Neural progenitor cell (in vitro differentiated cells): Measurements from ENCODE around the gene PRRG4. TPM values are rescaled to one million over a fixed set of nuclear protein-coding genes. Genes with fewer than 3 reads are reported as not detected.
"Not testable (repeated sequence)": the region's sequence is repeated elsewhere in the genome, so short reads cannot be mapped to it uniquely, and the experiment has no call there.

Experiments
- DNase-seq: peaks from one replicate; pipeline ENCODE4 v3.0.0-alpha.2; 2016; ENCODE audit warnings: low spot score
- H2AFZ ChIP-seq: fragments of 200-600 bp; sonication (generic); replicated peaks from 2 replicates; pipeline ENCODE4 v1.6.1; 2016; ENCODE audit warnings: antibody characterized with exemption
- H3F3A ChIP-seq: fragments of 200-600 bp; sonication (generic); 2 replicates; pipeline ENCODE4 v1.6.1; 2016; ENCODE audit warnings: antibody characterized with exemption, low read depth
- H3K27ac ChIP-seq: fragments of 200-600 bp; sonication (generic); 2 replicates; pipeline ENCODE4 v1.5.1; 2016; ENCODE audit warnings: mild to moderate bottlenecking
- H3K27me3 ChIP-seq: fragments of 200-600 bp; sonication (generic); 2 replicates; pipeline ENCODE4 v1.6.1; 2016; ENCODE audit warnings: mild to moderate bottlenecking, moderate library complexity
- H3K36me3 ChIP-seq: fragments of 200-600 bp; sonication (generic); 2 replicates; pipeline ENCODE4 v1.5.1; 2016
- H3K4me1 ChIP-seq: fragments of 200-600 bp; sonication (generic); 2 replicates; pipeline ENCODE4 v1.6.1; 2016; ENCODE audit warnings: mixed run types
- H3K4me2 ChIP-seq: fragments of 200-600 bp; sonication (generic); 2 replicates; pipeline ENCODE4 v1.6.1; 2016
- H3K4me3 ChIP-seq: fragments of 200-600 bp; sonication (generic); 2 replicates; pipeline ENCODE4 v1.5.1; 2016
- H3K79me2 ChIP-seq: fragments of 200-600 bp; sonication (generic); 2 replicates; pipeline ENCODE4 v1.6.1; 2016; ENCODE audit warnings: low read depth
- H3K9ac ChIP-seq: fragments of 200-600 bp; sonication (generic); 2 replicates; pipeline ENCODE4 v1.6.1; 2016
- H3K9me3 ChIP-seq: fragments of 200-600 bp; sonication (generic); 2 replicates; pipeline ENCODE4 v1.5.1; 2016; ENCODE audit warnings: low read depth
- H4K20me1 ChIP-seq: fragments of 200-600 bp; sonication (generic); 2 replicates; pipeline ENCODE4 v1.6.1; 2016; ENCODE audit warnings: low read depth
- H3K27ac Mint-ChIP-seq: 3 replicates; pipeline ENCODE4 v1.8.0; 2021; ENCODE audit warnings: mixed read lengths
- H3K27me3 Mint-ChIP-seq: 2 replicates; pipeline ENCODE4 v1.8.0; 2022; ENCODE audit warnings: low read depth, mild to moderate bottlenecking, inconsistent platforms, moderate library complexity, mixed read lengths; ENCODE audit not compliant: insufficient read depth
- H3K36me3 Mint-ChIP-seq: 3 replicates; pipeline ENCODE4 v1.8.0; 2021; ENCODE audit warnings: mixed read lengths
- H3K4me1 Mint-ChIP-seq: 3 replicates; pipeline ENCODE4 v1.8.0; 2021; ENCODE audit warnings: mixed read lengths
- H3K4me3 Mint-ChIP-seq: 3 replicates; pipeline ENCODE4 v1.8.0; 2021; ENCODE audit warnings: mild to moderate bottlenecking, moderate library complexity, mixed read lengths
- H3K9me3 Mint-ChIP-seq: 3 replicates; pipeline ENCODE4 v1.8.0; 2020; ENCODE audit warnings: mixed read lengths
- EZH2 ChIP-seq: fragments of 200-600 bp; sonication (generic); IDR thresholded peaks from 2 replicates; pipeline ENCODE4 v1.6.1; 2017; ENCODE audit warnings: antibody characterized with exemption, mild to moderate bottlenecking, moderate library complexity
- EZH2phosphoT487 ChIP-seq: fragments of 200-600 bp; sonication (generic); IDR thresholded peaks from 2 replicates; pipeline ENCODE4 v1.6.1; 2017; ENCODE audit warnings: antibody characterized with exemption
- total RNA-seq: library from RNA; depleted of rRNA; stranded (reverse); fragments of >200 nt; gene quantifications from 2 replicates; pipeline ENCODE4 v1.2.3, GENCODE V29; 2015; ENCODE audit warnings: low replicate concordance
- TF ChIP-seq, protein P1 (sequence below): fragments of 200-600 bp; sonication (generic); IDR thresholded peaks from 2 replicates; pipeline ENCODE4 v1.5.1; 2017; ENCODE audit warnings: antibody characterized with exemption, mild to moderate bottlenecking

Gene PRRG4
- total RNA-seq, 1 donor from 2014 or later: 0.06 TPM

GRCh38 chr11:32821917-32822560 lies 7.7 kb upstream of the PRRG4 start:
- DNase-seq: no peak

DNA sequence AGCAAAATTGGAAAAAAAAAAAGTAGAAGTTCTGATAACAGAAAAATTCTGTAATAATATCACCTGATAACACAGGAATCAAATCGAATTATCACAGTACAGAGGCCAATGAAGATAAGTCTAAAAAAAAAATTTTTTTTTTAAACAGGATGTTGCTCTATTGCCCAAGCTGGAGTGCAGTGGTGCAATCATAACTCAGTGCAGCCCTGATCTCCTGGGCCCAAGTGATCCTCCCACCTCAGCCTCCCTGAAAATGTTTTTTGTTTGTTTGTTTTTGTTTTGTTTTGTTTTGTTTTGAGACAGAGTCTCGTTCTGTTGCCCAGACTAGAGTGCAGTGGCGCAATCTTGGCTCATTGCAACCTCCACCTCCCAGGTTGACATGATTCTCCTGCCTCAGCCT lies 6.1 kb upstream of the PRRG4 start:
- H4K20me1 ChIP-seq, H3K9me3 ChIP-seq, H3K36me3 ChIP-seq, H3K4me3 ChIP-seq, H3K9me3 Mint-ChIP-seq, H3K4me2 ChIP-seq, H3K4me1 Mint-ChIP-seq, H3K27ac Mint-ChIP-seq, H2AFZ ChIP-seq, DNase-seq, H3K4me1 ChIP-seq, H3F3A ChIP-seq, H3K27me3 Mint-ChIP-seq, H3K4me3 Mint-ChIP-seq, H3K36me3 Mint-ChIP-seq, H3K9ac ChIP-seq, H3K79me2 ChIP-seq, H3K27ac ChIP-seq: not testable (repeated sequence)
- peaks cover 15% of the 10 kb centered on the region for H3K27me3 ChIP-seq

More at GRCh38 chr11:32821917-32822560, 7.7 kb upstream of the PRRG4 start:
- Histone ChIP-seq H3F3A (no peaks in the 10 kb centered on the region), H3K4me1 (no peaks in the 10 kb centered on the region), H3K4me2 (no peak overlapping the region), H3K79me2 (no peaks in the 10 kb centered on the region), H3K36me3 (no peaks in the 10 kb centered on the region), H3K4me3 (no peak overlapping the region), H3K9me3 (no peaks in the 10 kb centered on the region), H3K27ac (no peak overlapping the region), H4K20me1 (no peaks in the 10 kb centered on the region), H3K9ac (no peak overlapping the region), H3K27me3 (no peaks in the 10 kb centered on the region), H2AFZ (no peak overlapping the region)
- H3K27ac Mint-ChIP-seq: no peak overlapping the region
- no peaks in the 10 kb centered on the region for H3K36me3 Mint-ChIP-seq
- TF ChIP-seq, protein P1, sequence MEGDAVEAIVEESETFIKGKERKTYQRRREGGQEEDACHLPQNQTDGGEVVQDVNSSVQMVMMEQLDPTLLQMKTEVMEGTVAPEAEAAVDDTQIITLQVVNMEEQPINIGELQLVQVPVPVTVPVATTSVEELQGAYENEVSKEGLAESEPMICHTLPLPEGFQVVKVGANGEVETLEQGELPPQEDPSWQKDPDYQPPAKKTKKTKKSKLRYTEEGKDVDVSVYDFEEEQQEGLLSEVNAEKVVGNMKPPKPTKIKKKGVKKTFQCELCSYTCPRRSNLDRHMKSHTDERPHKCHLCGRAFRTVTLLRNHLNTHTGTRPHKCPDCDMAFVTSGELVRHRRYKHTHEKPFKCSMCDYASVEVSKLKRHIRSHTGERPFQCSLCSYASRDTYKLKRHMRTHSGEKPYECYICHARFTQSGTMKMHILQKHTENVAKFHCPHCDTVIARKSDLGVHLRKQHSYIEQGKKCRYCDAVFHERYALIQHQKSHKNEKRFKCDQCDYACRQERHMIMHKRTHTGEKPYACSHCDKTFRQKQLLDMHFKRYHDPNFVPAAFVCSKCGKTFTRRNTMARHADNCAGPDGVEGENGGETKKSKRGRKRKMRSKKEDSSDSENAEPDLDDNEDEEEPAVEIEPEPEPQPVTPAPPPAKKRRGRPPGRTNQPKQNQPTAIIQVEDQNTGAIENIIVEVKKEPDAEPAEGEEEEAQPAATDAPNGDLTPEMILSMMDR: no peak
- TF ChIP-seq EZH2: no peak
- TF ChIP-seq EZH2phosphoT487: no peak
- no peaks in the 10 kb centered on the region for H3K9me3 Mint-ChIP-seq
- H3K4me3 Mint-ChIP-seq: no peak overlapping the region
- peaks cover 2% of the 10 kb centered on the region for H3K27me3 Mint-ChIP-seq
- H3K4me1 Mint-ChIP-seq: no peaks in the 10 kb centered on the region

DNA sequence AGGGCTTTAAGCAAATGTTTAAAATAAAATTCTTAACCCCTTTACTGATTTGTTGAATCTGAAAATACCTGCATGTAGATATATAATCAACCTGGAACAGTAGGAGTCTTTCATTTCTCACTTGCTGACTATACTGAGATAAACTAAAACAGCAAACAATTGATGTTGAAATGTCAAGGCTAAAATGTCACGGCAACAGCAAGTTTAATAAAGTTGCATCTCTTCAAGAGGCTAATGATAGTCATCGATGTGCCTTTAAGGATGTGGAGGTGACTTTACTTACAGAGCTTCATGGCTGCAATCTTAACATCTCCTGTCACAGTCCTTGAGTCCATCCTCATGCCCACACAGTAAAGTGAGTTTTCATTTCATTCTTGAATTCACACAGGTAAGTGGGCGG lies 3.6 kb upstream of the PRRG4 start:
- Histone ChIP-seq H3K4me3 (no peak overlapping the region), H3K27me3 (peaks cover 40% of the 10 kb centered on the region), H3K27ac (no peak overlapping the region), H3K9me3 (no peaks in the 10 kb centered on the region), H3K4me2 (no peak overlapping the region), H3K79me2 (no peaks in the 10 kb centered on the region), H3F3A (peaks cover 16% of the 10 kb centered on the region), H3K9ac (no peak overlapping the region), H4K20me1 (no peaks in the 10 kb centered on the region), H3K4me1 (no peaks in the 10 kb centered on the region), H2AFZ (no peak overlapping the region), H3K36me3 (no peaks in the 10 kb centered on the region)
- TF ChIP-seq EZH2phosphoT487 (no peak), EZH2 (no peak)
- TF ChIP-seq, protein P1: no peak
- H3K4me3 Mint-ChIP-seq: no peak overlapping the region
- no peaks in the 10 kb centered on the region for H3K36me3 Mint-ChIP-seq
- no peak for DNase-seq
- peaks cover 12% of the 10 kb centered on the region for H3K4me1 Mint-ChIP-seq
- peaks cover 26% of the 10 kb centered on the region for H3K27me3 Mint-ChIP-seq
- no peaks in the 10 kb centered on the region for H3K9me3 Mint-ChIP-seq
- no peak overlapping the region for H3K27ac Mint-ChIP-seq

GRCh38 chr11:32827276-32827675 lies 2.5 kb upstream of the PRRG4 start:
- no peaks in the 10 kb centered on the region for H3K4me1 ChIP-seq
- no peak overlapping the region for H3K4me3 Mint-ChIP-seq
- DNase-seq: no peak
- peaks cover 12% of the 10 kb centered on the region for H3K4me1 Mint-ChIP-seq
- H3K9me3 Mint-ChIP-seq: no peaks in the 10 kb centered on the region
- H3K36me3 ChIP-seq: no peaks in the 10 kb centered on the region
- no peak overlapping the region for H3K27ac ChIP-seq
- H3K4me3 ChIP-seq: no peak overlapping the region
- TF ChIP-seq, protein P1: no peak
- no peak for TF ChIP-seq EZH2phosphoT487
- no peak for TF ChIP-seq EZH2
- H4K20me1 ChIP-seq: no peaks in the 10 kb centered on the region
- no peak overlapping the region for H2AFZ ChIP-seq
- peaks cover 28% of the 10 kb centered on the region for H3K27me3 Mint-ChIP-seq
- peaks cover 18% of the 10 kb centered on the region for H3F3A ChIP-seq
- H3K27me3 ChIP-seq: peaks cover 52% of the 10 kb centered on the region
- H3K36me3 Mint-ChIP-seq: no peaks in the 10 kb centered on the region
- H3K4me2 ChIP-seq: no peak overlapping the region
- H3K9ac ChIP-seq: no peak overlapping the region
- no peaks in the 10 kb centered on the region for H3K79me2 ChIP-seq
- no peaks in the 10 kb centered on the region for H3K9me3 ChIP-seq
- no peak overlapping the region for H3K27ac Mint-ChIP-seq
